H9 (cell line): Measurements from ENCODE around the gene LAYN. TPM values are rescaled to one million over a fixed set of nuclear protein-coding genes. Genes with fewer than 3 reads are reported as not detected.

Source experiments
- DNase-seq: peaks from one replicate; pipeline ENCODE4 v3.0.0-alpha.2; 2017
- H2AFZ ChIP-seq: one replicate; pipeline ENCODE4 v1.6.1; 2013; ENCODE audit warnings: mild to moderate bottlenecking, low read length, control low read depth, moderate library complexity
- H2AK5ac ChIP-seq: 2 replicates; pipeline ENCODE4 v1.6.1; 2013; ENCODE audit warnings: low read length, control low read depth, mixed read lengths; ENCODE audit not compliant: insufficient read length
- H2BK120ac ChIP-seq: one replicate; pipeline ENCODE4 v1.6.1; 2013; ENCODE audit warnings: low read depth, mild to moderate bottlenecking, low read length, control low read depth, inconsistent platforms; ENCODE audit not compliant: poor library complexity, severe bottlenecking
- H2BK12ac ChIP-seq: 2 replicates; pipeline ENCODE4 v1.6.1; 2013; ENCODE audit warnings: low read length, control low read depth, mixed read lengths, low read depth; ENCODE audit not compliant: insufficient read length
- H2BK15ac ChIP-seq: 2 replicates; pipeline ENCODE4 v1.6.1; 2013; ENCODE audit warnings: low read depth, low read length, control low read depth
- H2BK20ac ChIP-seq: one replicate; pipeline ENCODE4 v1.6.1; 2013; ENCODE audit warnings: low read depth, mild to moderate bottlenecking, low read length, control low read depth, inconsistent platforms; ENCODE audit not compliant: poor library complexity, severe bottlenecking
- H2BK5ac ChIP-seq: 2 replicates; pipeline ENCODE4 v1.6.1; 2013; ENCODE audit warnings: low read length, control low read depth, mixed read lengths; ENCODE audit not compliant: insufficient read length
- H3K14ac ChIP-seq: 2 replicates; pipeline ENCODE4 v1.6.1; 2013; ENCODE audit warnings: low read length, control low read depth; ENCODE audit not compliant: insufficient read depth
- H3K18ac ChIP-seq: 2 replicates; pipeline ENCODE4 v1.6.1; 2013; ENCODE audit warnings: low read depth, mild to moderate bottlenecking, mixed read lengths, low read length, control low read depth; ENCODE audit not compliant: insufficient read length
- H3K23ac ChIP-seq: 2 replicates; pipeline ENCODE4 v1.6.1; 2013; ENCODE audit warnings: low read length, control low read depth, mixed read lengths, low read depth; ENCODE audit not compliant: insufficient read length
- H3K23me2 ChIP-seq: 2 replicates; pipeline ENCODE4 v1.6.1; 2013; ENCODE audit warnings: low read depth, mild to moderate bottlenecking, mixed read lengths, low read length, control low read depth; ENCODE audit not compliant: insufficient read length, poor library complexity, severe bottlenecking
- H3K27ac ChIP-seq: 2 replicates; pipeline ENCODE4 v1.5.1; 2013; ENCODE audit warnings: low read length, control low read depth, mixed read lengths, low read depth; ENCODE audit not compliant: insufficient read length
- H3K27me3 ChIP-seq: 2 replicates; pipeline ENCODE4 v1.6.1; 2013; ENCODE audit warnings: low read length, control low read depth, inconsistent platforms; ENCODE audit not compliant: insufficient read depth
- H3K4ac ChIP-seq: 2 replicates; pipeline ENCODE4 v1.6.1; 2013; ENCODE audit warnings: low read depth, mild to moderate bottlenecking, control low read depth, inconsistent platforms, low read length, moderate library complexity
- H3K4me1 ChIP-seq: 2 replicates; pipeline ENCODE4 v1.6.1; 2013; ENCODE audit warnings: low read length, control low read depth, inconsistent platforms; ENCODE audit not compliant: insufficient read depth
- H3K4me2 ChIP-seq: 2 replicates; pipeline ENCODE4 v1.6.1; 2013; ENCODE audit warnings: low read length, control low read depth, mixed read lengths; ENCODE audit not compliant: insufficient read length, insufficient read depth
- H3K56ac ChIP-seq: 2 replicates; pipeline ENCODE4 v1.6.1; 2013; ENCODE audit warnings: low read depth, mild to moderate bottlenecking, mixed read lengths, low read length, control low read depth; ENCODE audit not compliant: insufficient read length
- H3K79me1 ChIP-seq: 2 replicates; pipeline ENCODE4 v1.6.1; 2013; ENCODE audit warnings: low read depth, mild to moderate bottlenecking, moderate library complexity, low read length, control low read depth, inconsistent platforms; ENCODE audit not compliant: insufficient read depth, poor library complexity, severe bottlenecking
- H3K79me2 ChIP-seq: 2 replicates; pipeline ENCODE4 v1.6.1; 2013; ENCODE audit warnings: low read length, control low read depth, inconsistent platforms; ENCODE audit not compliant: insufficient read depth
- H3K9ac ChIP-seq: 2 replicates; pipeline ENCODE4 v1.6.1; 2013; ENCODE audit warnings: low read length, control low read depth, mixed read lengths; ENCODE audit not compliant: insufficient read length; ENCODE audit errors: extremely low read depth
- H3K9me3 ChIP-seq: one replicate; pipeline ENCODE4 v1.6.1; 2013; ENCODE audit warnings: low read depth, low read length, inconsistent platforms; ENCODE audit not compliant: control insufficient read depth
- H3T11ph ChIP-seq: one replicate; pipeline ENCODE4 v1.6.1; 2013; ENCODE audit warnings: mild to moderate bottlenecking, low read length, control low read depth, inconsistent platforms
- H4K20me1 ChIP-seq: one replicate; pipeline ENCODE4 v1.6.1; 2013; ENCODE audit not compliant: control insufficient read depth, insufficient read length, insufficient read depth
- H4K5ac ChIP-seq: 2 replicates; pipeline ENCODE4 v1.6.1; 2013; ENCODE audit warnings: low read depth, mild to moderate bottlenecking, mixed read lengths, low read length, control low read depth; ENCODE audit not compliant: insufficient read length
- H4K8ac ChIP-seq: replicated peaks from 2 replicates; pipeline ENCODE4 v1.6.1; 2013; ENCODE audit warnings: low read length, control low read depth, mixed read lengths, low read depth; ENCODE audit not compliant: insufficient read length
- H4K91ac ChIP-seq: 2 replicates; pipeline ENCODE4 v1.6.1; 2013; ENCODE audit warnings: low read depth, mild to moderate bottlenecking, moderate library complexity, mixed read lengths, low read length, control low read depth; ENCODE audit not compliant: insufficient read length
- H3K27ac Mint-ChIP-seq, 3 experiments: 2 replicates in 2 of 3; 3 replicates in 1 of 3; pipeline ENCODE4 v1.8.0; 2020 to 2021; ENCODE audit warnings: mixed read lengths in 3 of 3, mild to moderate bottlenecking in 1 of 3, moderate library complexity in 1 of 3
- H3K27me3 Mint-ChIP-seq: 2 replicates; pipeline ENCODE4 v1.8.0; 2021; ENCODE audit warnings: low read depth, mild to moderate bottlenecking, moderate library complexity, mixed read lengths
- H3K36me3 Mint-ChIP-seq, 3 experiments: 2 replicates in 2 of 3; 3 replicates in 1 of 3; pipeline ENCODE4 v1.8.0; 2020 to 2021; ENCODE audit warnings: low read depth in 3 of 3, mixed read lengths in 3 of 3; ENCODE audit not compliant: insufficient read depth in 1 of 3
- H3K4me1 Mint-ChIP-seq, 2 experiments: 2 replicates each; pipeline ENCODE4 v1.8.0; 2020; ENCODE audit warnings: mixed read lengths in 2 of 2
- H3K4me3 Mint-ChIP-seq, 2 experiments: 2 replicates in 1 of 2; 3 replicates in 1 of 2; pipeline ENCODE4 v1.8.0; 2020 to 2021; ENCODE audit warnings: mild to moderate bottlenecking in 2 of 2, mixed read lengths in 2 of 2, moderate library complexity in 1 of 2
- H3K9me3 Mint-ChIP-seq, 2 experiments: 2 replicates in 1 of 2; 3 replicates in 1 of 2; pipeline ENCODE4 v1.8.0; 2020; ENCODE audit warnings: mild to moderate bottlenecking in 2 of 2, mixed read lengths in 2 of 2, moderate library complexity in 1 of 2
- CTCF ChIP-seq: fragments of 200-600 bp; sonication (generic); conservative IDR thresholded peaks from 3 replicates; pipeline ENCODE4 v1.8.0; 2021; ENCODE audit warnings: antibody characterized with exemption, mild to moderate bottlenecking
- WGBS: extraction: QIAGEN DNeasy Blood & Tissue Kit; methylation state at CpG from one replicate; pipeline ENCODE4 v1.1.7; 2013; ENCODE audit warnings: missing lambda C conversion rate, low lambda C conversion rate, mixed read lengths; ENCODE audit not compliant: insufficient read length; ENCODE audit errors: extremely low coverage; 5-methylcytosine and 5-hydroxymethylcytosine counted together
- total RNA-seq: library from RNA; stranded (reverse); gene quantifications from 2 replicates; pipeline ENCODE4 v1.2.1, GENCODE V29; 2021

LAYN gene
- total RNA-seq, 1 experiment from 2014 or later: 3.1 TPM

- Histone ChIP-seq H4K91ac (no peak overlapping the region), H3K56ac (no peak overlapping the region), H2AFZ (no peak overlapping the region), H4K20me1 (no peaks in the 10 kb centered on the region), H3K27ac (no peak overlapping the region), H4K8ac (no peak overlapping the region), H2AK5ac (no peak overlapping the region), H3K18ac (no peak overlapping the region), H3K4me2 (no peak overlapping the region), H2BK20ac (no peak overlapping the region), H2BK12ac (no peak overlapping the region), H3K79me2 (no peaks in the 10 kb centered on the region), H3K23me2 (no peaks in the 10 kb centered on the region), H2BK15ac (no peak overlapping the region), H3K4me1 (no peaks in the 10 kb centered on the region), H3K9me3 (no peaks in the 10 kb centered on the region), H2BK120ac (no peak overlapping the region), H3K27me3 (no peaks in the 10 kb centered on the region), H3K79me1 (no peaks in the 10 kb centered on the region), H3K9ac (no peak overlapping the region), H2BK5ac (no peak overlapping the region), H3K14ac (no peak overlapping the region), H4K5ac (no peak overlapping the region), H3K4ac (no peak overlapping the region), H3T11ph (no peak overlapping the region), H3K23ac (no peak overlapping the region)
- no peak for DNase-seq
- H3K27me3 Mint-ChIP-seq: no peaks in the 10 kb centered on the region
- H3K4me1 Mint-ChIP-seq: no peaks in the 10 kb centered on the region; a peak in 1 of 4 replicates
- H3K27ac Mint-ChIP-seq: no peak overlapping the region
- no peak for TF ChIP-seq CTCF
- no peaks in the 10 kb centered on the region for H3K36me3 Mint-ChIP-seq
- H3K4me3 Mint-ChIP-seq: no peak overlapping the region
- no CpG with 5 or more reads among the region's 1 CpG for WGBS
- no peaks in the 10 kb centered on the region for H3K9me3 Mint-ChIP-seq
These were observed 15.1 kb upstream of the LAYN start for GRCh38 chr11:111525456-111525855.
